C4-2B (cell line): ENCODE results near the gene MYO1G.

Source experiments
- CTCF ChIP-seq: fragments of 450-650 bp; conservative IDR thresholded peaks from 2 replicates; pipeline ENCODE4 v1.5.1; 2017; ENCODE audit warnings: mild to moderate bottlenecking
- ZFX ChIP-seq: fragments of 450-650 bp; IDR thresholded peaks from 2 replicates; pipeline ENCODE4 v1.6.1; 2017

- no peak for TF ChIP-seq CTCF
- no peak for TF ChIP-seq ZFX
Observed at GRCh38 chr7:44971902-44972441, 6.8 kb downstream of the MYO1G start.
